Parathyroid adenoma (tissue), 2 donors: ENCODE results near the gene CCT3.

Source experiments
- H2AFZ ChIP-seq: fragments of 300-600 bp; sonication (generic); one replicate; pipeline ENCODE4 v1.7.0; 2017; ENCODE audit warnings: antibody characterized with exemption, mild to moderate bottlenecking
- H3K27ac ChIP-seq: fragments of 300-600 bp; sonication (generic); one replicate; pipeline ENCODE4 v1.7.0; 2017
- H3K27me3 ChIP-seq: fragments of 300-600 bp; sonication (generic); one replicate; pipeline ENCODE4 v1.7.0; 2017; ENCODE audit warnings: low read length; ENCODE audit not compliant: control insufficient read depth, insufficient read depth
- H3K36me3 ChIP-seq: fragments of 300-600 bp; sonication (generic); one replicate; pipeline ENCODE4 v1.7.0; 2017; ENCODE audit warnings: low read length; ENCODE audit not compliant: control insufficient read depth, insufficient read depth
- H3K4me1 ChIP-seq: fragments of 300-600 bp; sonication (generic); one replicate; pipeline ENCODE4 v1.7.0; 2017; ENCODE audit warnings: control low read depth
- H3K4me2 ChIP-seq: fragments of 300-600 bp; sonication (generic); one replicate; pipeline ENCODE4 v1.7.0; 2017; ENCODE audit warnings: low read length
- H3K4me3 ChIP-seq: fragments of 300-600 bp; sonication (generic); one replicate; pipeline ENCODE4 v1.7.0; 2017; ENCODE audit warnings: low read depth, low read length
- H3K79me2 ChIP-seq: fragments of 300-600 bp; sonication (generic); one replicate; pipeline ENCODE4 v1.7.0; 2017; ENCODE audit warnings: control low read depth
- H3K9ac ChIP-seq: fragments of 300-600 bp; sonication (generic); one replicate; pipeline ENCODE4 v1.7.0; 2017; ENCODE audit warnings: mild to moderate bottlenecking
- H3K9me3 ChIP-seq: fragments of 300-600 bp; sonication (generic); one replicate; pipeline ENCODE4 v1.7.0; 2017; ENCODE audit warnings: low read length; ENCODE audit not compliant: control insufficient read depth
- CTCF ChIP-seq: fragments of 300-600 bp; sonication (generic); IDR thresholded peaks from one replicate; pipeline ENCODE4 v1.7.0; 2017; ENCODE audit warnings: antibody characterized with exemption, mild to moderate bottlenecking
- donor health status: primary hyperparathyroidism.

The CCT3 gene

GRCh38 chr1:156316909-156317308 is 21.2 kb downstream of the CCT3 start:
- no peak overlapping the region for H3K4me3 ChIP-seq
- no peaks in the 10 kb centered on the region for H3K27me3 ChIP-seq
- no peak for TF ChIP-seq CTCF
- H3K4me2 ChIP-seq: no peak overlapping the region
- no peaks in the 10 kb centered on the region for H3K36me3 ChIP-seq
- H3K9ac ChIP-seq: no peak overlapping the region
- no peaks in the 10 kb centered on the region for H3K9me3 ChIP-seq
- H2AFZ ChIP-seq: no peak overlapping the region
- no peaks in the 10 kb centered on the region for H3K79me2 ChIP-seq
- no peaks in the 10 kb centered on the region for H3K4me1 ChIP-seq
- no peak overlapping the region for H3K27ac ChIP-seq

- Histone ChIP-seq H3K9ac (no peak overlapping the region), H3K9me3 (no peaks in the 10 kb centered on the region), H3K36me3 (no peaks in the 10 kb centered on the region), H3K4me1 (no peaks in the 10 kb centered on the region), H3K4me2 (no peak overlapping the region), H3K79me2 (no peaks in the 10 kb centered on the region), H3K27me3 (no peaks in the 10 kb centered on the region), H3K4me3 (no peak overlapping the region), H3K27ac (no peak overlapping the region), H2AFZ (no peak overlapping the region)
- TF ChIP-seq CTCF: no peak
Measured at GRCh38 chr1:156310962-156311361, 27.1 kb downstream of the CCT3 start.

- no peaks in the 10 kb centered on the region for H3K9me3 ChIP-seq
- H3K79me2 ChIP-seq: no peaks in the 10 kb centered on the region
- no peaks in the 10 kb centered on the region for H3K27me3 ChIP-seq
- no peak overlapping the region for H3K4me3 ChIP-seq
- no peak overlapping the region for H3K9ac ChIP-seq
- H3K4me1 ChIP-seq: no peaks in the 10 kb centered on the region
- no peaks in the 10 kb centered on the region for H3K36me3 ChIP-seq
- no peak for TF ChIP-seq CTCF
- H3K27ac ChIP-seq: no peak overlapping the region
- no peak overlapping the region for H2AFZ ChIP-seq
- no peak overlapping the region for H3K4me2 ChIP-seq
Measured at GRCh38 chr1:156308078-156308477, 30.0 kb downstream of the CCT3 start.

GRCh38 chr1:156305215-156305614 is 32.9 kb downstream of the CCT3 start:
- Histone ChIP-seq H3K4me2 (no peak overlapping the region), H3K4me3 (no peak overlapping the region), H3K36me3 (no peaks in the 10 kb centered on the region), H3K9me3 (no peaks in the 10 kb centered on the region), H3K27ac (no peak overlapping the region), H2AFZ (no peak overlapping the region), H3K4me1 (no peaks in the 10 kb centered on the region), H3K27me3 (no peaks in the 10 kb centered on the region), H3K9ac (no peak overlapping the region), H3K79me2 (no peaks in the 10 kb centered on the region)
- TF ChIP-seq CTCF: no peak

- no peak overlapping the region for H3K9ac ChIP-seq
- H2AFZ ChIP-seq: no peak overlapping the region
- no peaks in the 10 kb centered on the region for H3K9me3 ChIP-seq
- H3K79me2 ChIP-seq: no peaks in the 10 kb centered on the region
- H3K27me3 ChIP-seq: no peaks in the 10 kb centered on the region
- TF ChIP-seq CTCF: no peak
- no peaks in the 10 kb centered on the region for H3K4me1 ChIP-seq
- no peak overlapping the region for H3K4me3 ChIP-seq
- no peaks in the 10 kb centered on the region for H3K36me3 ChIP-seq
- H3K27ac ChIP-seq: no peak overlapping the region
- no peak overlapping the region for H3K4me2 ChIP-seq
Measured at GRCh38 chr1:156303241-156303640, 34.9 kb downstream of the CCT3 start.
